ENCODE measurements around the gene E2F6.
"Not testable (repeated sequence)": the region's sequence is repeated elsewhere in the genome, so short reads cannot be mapped to it uniquely, and the experiment has no call there.

The E2F6 gene

DNA sequence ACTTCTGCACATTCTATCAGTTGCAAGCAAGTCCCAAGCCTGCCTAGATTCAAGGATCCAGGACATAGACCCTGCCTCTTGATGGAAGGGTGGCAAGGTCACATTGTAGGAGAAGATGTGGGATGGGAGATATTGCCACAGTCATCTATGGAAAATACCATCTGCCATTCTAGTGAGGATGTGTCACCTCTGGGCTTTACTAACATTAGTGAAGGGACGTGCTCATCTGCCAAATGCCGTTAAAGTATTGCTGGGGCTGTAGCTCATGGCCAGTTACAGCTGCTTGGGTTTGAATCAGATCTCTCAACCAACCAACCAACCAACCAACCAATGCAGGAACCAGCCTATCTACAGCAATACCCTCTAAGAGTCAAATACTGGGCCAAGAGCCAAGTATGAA, 49.0 kb downstream of the E2F6 start:
- DNase-seq (ENCODE audit: insufficient read length, low spot score) (no peak), FAIRE-seq (no peak)

DNA sequence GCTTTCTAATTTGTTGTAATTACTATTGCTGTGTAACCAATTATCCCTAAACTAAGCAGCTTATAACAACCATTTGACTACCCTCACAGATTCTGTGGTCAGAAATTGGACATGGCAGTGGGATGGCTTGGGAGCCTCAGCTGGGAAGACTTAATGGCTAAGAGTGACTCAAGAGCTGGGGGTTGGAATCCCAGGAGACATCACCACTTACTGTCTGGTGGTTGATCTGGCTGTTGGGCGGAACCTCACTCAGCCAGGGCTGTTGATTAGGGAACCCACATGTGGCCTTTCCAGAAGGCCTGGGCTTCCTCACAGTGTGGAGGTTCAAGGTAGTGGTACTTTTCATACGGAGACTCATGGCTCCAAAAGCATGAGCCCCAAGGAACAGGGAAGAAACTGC, 49.8 kb downstream of the E2F6 start:
- no peak for DNase-seq (ENCODE audit: insufficient read length, low spot score)
- FAIRE-seq = no peak

DNA sequence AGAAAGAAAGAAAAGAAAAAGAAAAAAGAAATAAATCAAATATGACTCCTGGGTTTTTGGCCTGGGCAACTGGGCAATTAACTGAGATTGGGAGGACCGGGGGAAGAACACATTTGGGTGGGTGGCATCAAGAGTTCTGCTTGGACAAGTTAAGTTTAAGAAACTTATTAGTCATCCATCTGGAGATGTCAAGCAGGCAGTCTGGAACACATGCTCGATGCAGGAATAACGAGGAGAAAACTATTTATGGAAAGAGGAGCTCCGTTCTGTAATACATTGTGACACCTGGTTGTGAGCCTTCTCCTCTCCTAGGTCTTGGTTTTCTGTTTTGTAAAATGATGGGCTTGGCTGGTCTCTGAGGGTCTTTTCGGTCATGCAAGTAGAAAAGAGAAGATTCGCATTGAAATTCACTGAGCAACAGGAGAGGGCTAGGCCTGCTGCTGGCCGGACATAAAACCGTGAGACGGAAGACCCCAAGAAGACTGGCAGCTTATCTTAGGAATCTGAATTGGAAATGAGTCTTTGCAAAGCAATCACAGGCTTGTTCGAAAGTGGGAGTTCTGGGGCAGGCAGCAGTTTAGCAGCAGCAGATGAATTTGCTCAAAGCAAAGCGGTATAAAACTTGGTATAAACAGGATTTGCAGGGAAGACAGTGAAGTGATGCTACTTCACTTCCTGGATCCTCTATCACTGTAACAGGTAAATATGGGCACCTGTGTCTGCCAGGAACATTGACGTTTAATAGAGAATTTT, 51.4 kb downstream of the E2F6 start:
- FAIRE-seq = no peak
- no peak for DNase-seq (ENCODE audit: insufficient read length, low spot score)

DNA sequence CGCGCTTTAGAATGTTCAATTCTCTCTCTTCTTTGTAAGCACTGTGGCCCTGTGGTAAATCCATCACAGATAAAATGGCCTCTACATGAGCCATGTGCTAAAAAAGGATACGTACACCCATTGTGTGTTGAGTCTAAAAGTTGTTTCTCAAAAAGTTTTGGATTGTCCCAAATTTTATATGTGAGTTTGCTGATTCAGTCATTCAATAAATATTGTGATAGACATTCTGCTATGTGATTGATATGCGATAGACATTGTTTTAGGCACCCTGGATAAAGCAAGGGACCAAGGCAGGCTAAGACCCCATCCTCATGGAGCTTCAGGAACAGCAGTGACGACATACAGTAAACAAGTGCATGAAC, 53.5 kb downstream of the E2F6 start:
- FAIRE-seq (no peak), DNase-seq (ENCODE audit: insufficient read length, low spot score) (no peak)

DNA sequence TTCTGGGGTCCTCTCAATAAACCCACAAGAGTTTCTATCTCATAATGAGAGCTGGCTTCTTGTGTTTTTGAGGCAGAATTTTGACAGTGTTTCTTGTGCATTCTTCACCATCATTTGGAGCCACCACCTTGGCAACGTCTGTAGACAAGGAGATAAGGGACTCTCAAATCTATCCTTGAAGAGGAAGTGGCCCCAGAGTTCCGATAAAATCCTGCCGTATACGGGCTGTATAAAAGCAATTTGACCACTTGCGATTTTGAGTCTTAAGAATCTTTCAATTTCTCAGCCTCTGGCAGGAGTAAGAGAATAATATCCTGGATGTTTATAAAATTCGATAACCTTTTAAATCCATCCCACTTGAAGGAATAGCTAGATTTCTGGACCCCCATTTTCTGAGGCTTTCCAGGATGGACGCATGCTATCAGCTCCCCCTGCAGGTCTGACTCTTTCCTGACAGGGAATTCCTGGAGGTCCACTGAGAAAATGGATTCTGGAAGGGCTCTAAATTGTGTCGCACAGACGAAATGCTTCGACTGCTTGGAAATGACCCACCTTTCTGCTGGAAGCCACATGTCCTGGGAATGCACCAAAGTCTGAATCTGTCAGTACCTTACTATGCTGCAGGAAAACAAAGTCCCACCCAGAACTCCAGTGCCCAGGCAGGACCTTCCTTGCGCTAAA, 54.1 kb downstream of the E2F6 start:
- peak; percentile 64 for DNase-seq (ENCODE audit: insufficient read length, low spot score)
- no peak for FAIRE-seq

DNA sequence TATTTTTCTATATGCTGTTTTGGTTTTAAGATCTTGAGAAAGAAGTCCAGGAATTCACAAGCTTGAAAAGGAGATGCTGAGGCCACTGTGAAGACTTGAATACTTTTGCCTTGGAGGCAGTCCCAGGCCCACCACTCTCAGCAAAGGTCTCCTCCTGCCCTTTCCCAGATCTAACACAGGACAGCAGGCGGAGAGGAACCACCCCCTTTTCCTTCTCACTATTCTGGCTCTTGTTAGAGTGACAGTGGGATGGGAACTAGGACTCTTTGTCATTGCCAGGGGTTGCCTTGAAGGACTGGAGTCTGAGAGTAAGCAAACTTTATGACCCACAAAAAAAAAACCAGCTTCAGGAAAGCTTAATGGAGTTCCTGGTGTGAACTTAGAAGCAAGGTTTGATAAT, 54.7 kb downstream of the E2F6 start:
- DNase-seq (ENCODE audit: insufficient read length, low spot score) (no peak), FAIRE-seq (no peak)

DNA sequence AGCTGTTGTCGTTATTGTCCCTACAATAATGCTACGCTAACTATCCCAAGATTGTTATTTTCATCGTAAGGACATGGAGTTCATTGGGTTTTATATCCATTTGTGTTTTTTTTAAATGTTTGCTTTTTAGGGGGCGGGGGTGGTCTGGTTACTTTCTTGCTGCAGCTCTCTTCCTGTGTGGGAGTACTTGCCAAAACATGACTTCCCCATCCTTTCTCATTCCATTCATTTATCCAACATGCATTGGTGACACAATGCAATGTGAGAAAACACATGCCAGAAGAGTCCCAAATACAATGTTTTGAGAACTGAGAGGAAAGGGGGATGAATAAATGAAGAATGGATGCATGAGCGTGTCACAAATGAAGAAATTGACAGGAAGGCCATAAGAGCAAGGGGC, 55.9 kb downstream of the E2F6 start:
- FAIRE-seq (no peak), DNase-seq (ENCODE audit: insufficient read length, low spot score) (no peak)

DNA sequence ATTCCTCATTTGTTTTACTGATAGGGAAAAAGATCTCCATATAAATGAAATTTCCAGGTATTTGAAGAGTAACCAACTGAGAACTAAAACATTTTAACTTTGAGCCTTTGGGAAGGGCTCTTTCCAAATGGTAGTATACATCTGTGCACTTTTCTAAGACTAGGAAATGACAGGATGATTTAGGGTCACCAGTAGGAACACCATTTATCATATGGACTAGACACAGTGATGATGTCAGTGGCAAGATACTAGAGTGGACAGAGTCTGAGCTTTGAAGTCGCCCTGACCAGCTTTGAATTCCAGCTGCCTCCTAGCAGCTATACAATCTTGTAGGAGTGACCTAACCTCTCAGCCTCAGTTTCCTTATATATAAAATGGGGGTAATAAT, 56.4 kb downstream of the E2F6 start:
- FAIRE-seq = no peak
- no peak for DNase-seq (ENCODE audit: insufficient read length, low spot score)

DNA sequence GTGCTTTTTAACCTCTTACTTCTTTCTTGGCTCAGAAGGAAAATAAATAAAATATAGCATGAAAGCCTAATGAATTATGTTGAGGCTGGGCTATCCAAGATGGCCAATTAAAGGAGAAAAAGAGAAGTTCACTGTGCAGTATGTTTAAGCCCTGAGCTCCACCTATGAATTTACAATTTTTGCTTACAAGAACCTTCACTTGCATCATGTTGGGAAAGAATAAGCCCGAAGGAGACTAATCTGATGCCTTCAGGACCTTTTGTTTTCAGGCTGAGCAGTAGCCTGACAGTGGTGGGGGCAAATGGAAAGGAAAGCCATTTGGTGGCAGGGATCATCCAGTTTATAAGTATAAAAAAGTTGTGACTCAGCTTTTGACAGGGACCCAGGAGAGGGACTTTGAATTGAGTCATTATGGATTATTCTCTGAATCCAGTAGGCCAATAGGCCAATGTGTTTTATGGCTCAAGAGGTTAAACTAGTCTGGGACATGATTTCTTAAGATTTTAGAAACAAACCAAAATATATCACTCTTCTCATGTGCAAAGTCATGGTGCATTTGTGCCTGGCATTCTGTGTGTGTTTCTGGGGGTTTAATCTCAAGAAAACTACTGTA, 56.9 kb downstream of the E2F6 start:
- FAIRE-seq = no peak
- no peak for DNase-seq (ENCODE audit: insufficient read length, low spot score)

DNA sequence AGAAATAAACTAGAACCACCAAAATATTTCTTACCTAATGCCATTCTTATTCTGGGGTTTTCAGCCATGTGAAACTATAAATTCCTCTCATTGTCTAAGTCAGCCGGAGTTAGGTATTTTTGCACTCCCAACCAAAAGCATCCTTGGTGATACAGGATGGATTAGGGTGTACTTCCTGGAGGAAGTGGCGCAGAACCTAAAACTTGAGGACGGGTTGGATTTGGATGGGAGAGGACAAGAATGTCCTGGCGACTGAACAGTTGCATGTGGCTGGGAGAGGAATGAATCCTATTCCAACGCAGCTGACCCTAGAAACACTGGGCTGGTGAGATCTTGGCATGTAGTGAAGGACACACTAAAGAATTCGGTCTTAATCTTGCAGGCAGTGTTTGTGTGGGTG, 58.5 kb downstream of the E2F6 start:
- no peak for FAIRE-seq
- no peak for DNase-seq (ENCODE audit: insufficient read length, low spot score)

DNA sequence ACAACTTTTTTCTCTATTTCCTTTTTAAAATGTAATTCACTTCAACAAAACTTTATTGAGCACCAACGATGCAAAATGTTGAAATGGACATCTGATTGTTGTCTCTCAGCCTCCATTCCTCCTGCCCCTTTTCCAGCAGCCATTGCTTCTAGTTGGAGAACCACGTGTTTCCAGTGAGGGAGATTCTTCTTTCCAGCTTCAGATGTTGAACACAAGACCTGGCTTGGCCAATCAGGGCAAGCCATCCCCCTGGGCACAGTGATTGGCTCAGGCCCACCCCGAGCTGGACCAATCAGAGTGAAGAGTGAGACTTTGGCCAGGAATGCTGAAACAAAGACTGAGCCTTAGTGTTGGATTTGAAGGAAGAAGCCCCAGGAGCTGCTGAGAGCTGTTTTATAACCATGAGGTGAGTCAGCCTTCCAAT, 59.0 kb downstream of the E2F6 start:
- FAIRE-seq (no peak), DNase-seq (ENCODE audit: insufficient read length, low spot score) (peak; percentile 44)

DNA sequence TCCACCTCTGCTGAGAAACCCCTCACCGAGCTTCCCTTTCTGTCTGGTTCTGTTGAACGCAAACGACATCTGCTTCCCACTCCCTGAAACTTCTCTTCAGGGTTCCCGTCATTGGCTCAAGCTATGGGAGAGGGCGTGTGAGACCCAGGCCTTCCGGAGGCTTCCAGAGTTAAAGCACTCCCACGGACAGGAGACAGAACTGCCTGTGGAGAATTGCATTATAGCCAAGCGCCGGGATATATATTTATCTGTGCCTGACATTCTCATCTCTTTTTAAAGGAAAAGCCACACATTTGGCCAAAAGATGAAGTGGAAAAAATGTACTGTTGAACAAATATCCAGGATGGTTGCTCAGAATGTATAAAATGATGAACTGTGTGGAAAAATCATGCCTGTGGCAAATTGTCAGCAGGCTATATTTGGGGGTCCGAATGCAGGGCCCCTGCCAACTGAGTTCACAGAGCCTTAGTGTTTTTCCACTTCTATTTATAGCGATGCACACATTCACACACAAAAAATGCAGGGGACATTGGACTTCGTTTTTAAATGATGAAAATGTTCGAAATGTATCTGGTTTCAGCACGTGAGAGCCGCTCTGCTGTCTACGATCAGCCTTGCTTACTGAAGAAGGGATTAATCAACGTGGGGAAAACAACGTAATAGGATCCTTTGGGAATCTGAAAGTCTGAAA, 59.5 kb downstream of the E2F6 start:
- FAIRE-seq = no peak
- DNase-seq (ENCODE audit: insufficient read length, low spot score) = no peak

DNA sequence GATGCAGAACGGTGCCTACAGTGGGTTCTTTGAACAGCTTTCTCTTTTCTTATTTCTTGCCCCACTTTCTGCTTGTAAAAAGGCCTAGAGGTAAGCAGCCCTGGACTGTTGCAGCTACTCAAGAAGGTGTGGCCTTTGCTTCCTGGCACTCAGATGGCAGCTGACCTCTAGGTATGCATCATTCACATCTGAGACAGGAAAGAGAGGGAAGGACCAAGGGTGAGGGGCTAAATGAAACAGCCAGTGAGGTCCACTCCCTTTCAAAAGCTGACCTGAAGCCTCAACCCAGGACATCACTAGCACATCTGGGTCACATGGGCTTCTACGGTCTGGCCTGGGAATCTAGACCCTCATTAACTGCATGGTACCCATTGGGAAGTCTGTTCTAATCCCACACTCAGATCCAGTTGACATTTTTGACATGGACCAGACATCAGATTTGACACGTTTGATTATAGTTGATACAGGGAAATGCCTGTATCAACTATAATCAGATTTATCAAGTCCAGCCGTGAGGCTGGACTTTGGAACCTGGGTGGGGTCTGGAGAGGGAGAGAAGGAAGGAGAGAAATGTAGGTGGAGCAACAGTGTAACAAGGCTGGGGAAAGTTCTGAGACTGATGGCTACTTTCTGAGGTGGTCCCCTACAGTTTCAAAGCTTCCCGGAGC, 60.2 kb downstream of the E2F6 start:
- no peak for FAIRE-seq
- DNase-seq (ENCODE audit: insufficient read length, low spot score) = no peak

DNA sequence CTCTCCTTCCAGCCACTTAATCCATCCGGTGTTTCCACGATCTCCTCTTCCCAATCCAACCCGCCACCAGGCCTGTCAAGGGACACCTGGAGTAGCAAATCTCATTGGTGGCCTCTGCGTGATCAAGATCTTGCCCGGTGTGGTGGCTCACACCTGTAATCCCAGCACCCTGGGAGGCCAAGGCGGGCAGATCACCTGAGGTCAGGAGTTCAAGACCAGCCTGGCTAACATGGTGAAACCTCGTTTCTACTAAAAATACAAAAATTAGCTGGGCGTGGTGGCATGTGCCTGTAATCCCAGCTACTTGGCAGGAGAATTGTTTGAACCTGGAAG, 60.9 kb downstream of the E2F6 start:
- FAIRE-seq; DNase-seq (ENCODE audit: insufficient read length, low spot score): not testable (repeated sequence)

DNA sequence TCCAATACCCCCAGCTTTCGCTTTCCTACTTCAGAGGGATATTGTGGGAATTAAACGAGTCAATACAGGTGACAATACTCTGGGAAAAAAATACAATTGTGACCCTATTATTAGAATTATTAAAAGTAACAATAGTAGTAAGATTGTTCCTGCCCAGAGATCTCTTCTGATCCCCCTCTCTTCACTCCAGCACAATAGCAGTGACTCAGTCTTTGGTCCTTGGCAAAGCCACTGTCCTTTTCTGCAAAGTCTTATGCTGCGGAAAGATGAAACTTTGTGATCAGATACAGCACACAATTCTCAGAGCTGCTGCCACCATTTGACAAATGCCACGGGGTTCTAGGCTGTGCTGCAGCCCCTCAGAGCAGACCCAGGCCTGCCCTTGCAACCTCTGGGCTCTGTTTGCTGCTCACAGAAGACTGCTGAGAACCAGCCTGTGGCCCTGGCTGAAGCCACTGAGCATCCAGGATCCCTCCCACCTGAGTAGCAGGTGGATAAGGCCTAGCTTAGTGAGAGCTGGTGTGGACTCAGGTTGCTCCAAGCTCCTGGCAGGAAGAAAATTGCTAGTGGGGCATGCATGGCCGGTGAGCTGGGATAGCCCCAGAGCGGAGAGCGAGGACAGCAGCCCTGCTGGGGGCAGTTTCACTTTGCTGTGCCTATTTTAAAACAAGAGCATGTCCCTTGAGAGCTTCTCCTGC, 61.4 kb downstream of the E2F6 start:
- FAIRE-seq = no peak
- DNase-seq (ENCODE audit: insufficient read length, low spot score) = no peak

DNA sequence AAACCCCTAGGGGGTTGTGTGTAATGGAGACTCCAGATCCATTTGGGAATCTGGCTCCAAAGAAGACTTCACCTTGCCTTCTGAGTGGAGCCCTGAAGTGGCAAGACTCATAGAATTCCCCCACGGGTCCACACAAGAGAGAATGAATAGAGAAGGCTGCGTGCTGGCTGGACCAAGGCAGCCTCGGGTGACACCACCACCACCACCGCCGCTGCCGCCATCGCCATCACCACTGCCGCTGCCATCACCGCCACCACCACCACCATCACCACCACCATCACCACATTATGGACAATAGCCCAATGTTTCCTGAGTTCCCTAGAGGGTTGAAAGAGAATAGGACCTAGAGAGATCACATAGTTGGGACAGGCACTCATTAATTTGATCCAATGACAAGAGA, 63.5 kb downstream of the E2F6 start:
- FAIRE-seq = no peak

DNA sequence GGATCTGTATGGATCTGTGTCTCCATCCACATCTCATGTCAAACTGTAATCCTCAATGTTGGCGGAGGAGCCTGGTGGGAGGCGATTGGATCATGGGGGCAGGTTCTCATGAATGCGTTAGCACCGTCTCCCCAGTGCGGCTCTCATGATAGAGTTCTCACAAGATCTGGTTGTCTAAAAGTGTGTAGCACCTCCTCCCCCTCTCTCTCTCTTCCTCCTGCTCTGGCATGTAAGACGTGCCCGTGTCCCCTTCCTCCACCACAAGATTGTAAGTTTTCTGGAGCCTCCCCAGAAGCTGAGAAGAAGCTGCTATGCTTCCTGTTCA, 66.6 kb downstream of the E2F6 start:
- no peak for DNase-seq (ENCODE audit: insufficient read length, low spot score)
- FAIRE-seq = no peak

More for the DNA sequence above, 63.5 kb downstream of the E2F6 start:
- no peak for DNase-seq (ENCODE audit: insufficient read length, low spot score)

DNA sequence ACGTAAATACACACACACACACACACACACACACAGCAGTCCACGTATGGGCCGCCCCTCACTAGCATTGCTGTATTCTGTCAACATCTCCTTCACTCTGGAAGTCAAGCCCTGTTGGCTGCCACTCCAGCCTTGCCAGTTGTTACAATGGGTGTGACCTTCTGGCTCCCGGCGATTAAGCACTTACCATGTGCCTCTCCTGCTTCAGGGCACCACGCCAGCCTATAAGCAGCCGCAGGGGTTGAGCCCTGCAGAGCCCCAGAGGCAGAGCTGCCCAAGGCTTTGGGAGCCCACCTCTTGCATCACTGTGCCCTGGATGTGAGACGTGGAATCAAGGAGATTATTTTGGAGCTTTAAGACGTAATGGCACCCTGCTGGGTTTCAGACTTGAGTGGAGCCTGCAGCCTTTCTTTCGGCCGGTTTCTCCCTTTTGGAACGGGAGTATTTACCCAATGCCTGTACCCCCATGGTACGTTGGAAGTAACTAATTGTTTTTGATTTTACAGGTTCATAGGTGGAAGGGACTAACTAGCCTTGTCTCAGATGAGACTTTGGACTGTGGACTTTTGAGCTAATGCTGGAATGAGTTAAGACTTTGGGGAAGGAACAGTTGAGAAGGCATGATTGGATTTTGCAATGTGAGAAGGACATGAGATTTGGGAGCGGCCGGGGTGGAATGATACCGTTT, 67.1 kb downstream of the E2F6 start:
- no peak for FAIRE-seq
- no peak for DNase-seq (ENCODE audit: insufficient read length, low spot score)

DNA sequence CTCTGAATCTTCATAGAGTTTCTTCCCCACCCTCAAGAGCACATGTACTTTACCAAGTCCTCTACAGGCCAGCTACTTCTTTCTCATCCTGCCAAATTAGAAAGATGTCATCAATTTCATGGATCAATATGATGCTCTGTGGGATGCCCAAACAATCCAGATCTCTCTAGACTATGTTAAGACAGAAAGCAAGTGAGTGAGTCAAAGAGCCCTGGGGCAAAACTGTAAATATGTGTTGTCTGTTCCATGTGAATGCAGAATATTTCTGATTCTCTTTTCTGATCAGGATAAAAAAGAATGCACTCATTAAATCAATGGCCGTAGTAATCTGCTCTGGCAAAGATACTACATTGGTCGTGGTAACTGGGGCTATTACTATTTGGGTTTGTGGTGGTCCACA, 68.4 kb downstream of the E2F6 start:
- DNase-seq (ENCODE audit: insufficient read length, low spot score) (no peak), FAIRE-seq (no peak)
